Measurements from ENCODE around the gene UTS2B.

DNA sequence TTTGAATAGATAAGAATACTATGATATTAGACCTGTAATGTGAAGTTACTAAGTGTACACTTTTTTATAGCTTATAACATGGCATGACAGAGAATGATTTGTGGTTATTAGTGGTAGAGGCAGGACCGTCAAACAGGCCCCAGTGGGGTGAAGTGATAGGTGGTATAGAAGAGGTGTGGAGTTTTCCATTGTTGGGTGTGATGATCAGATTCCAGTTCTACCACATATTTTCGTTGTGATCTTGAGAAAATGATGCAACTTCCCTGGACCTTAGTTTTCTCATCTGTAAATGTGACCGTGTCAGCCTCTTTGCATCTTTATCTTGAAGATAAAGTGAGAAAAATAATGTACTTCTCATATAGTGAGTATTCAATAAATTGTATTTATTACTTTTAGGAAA lies 30.3 kb upstream of the UTS2B start:
- TF ChIP-seq, protein P1, sequence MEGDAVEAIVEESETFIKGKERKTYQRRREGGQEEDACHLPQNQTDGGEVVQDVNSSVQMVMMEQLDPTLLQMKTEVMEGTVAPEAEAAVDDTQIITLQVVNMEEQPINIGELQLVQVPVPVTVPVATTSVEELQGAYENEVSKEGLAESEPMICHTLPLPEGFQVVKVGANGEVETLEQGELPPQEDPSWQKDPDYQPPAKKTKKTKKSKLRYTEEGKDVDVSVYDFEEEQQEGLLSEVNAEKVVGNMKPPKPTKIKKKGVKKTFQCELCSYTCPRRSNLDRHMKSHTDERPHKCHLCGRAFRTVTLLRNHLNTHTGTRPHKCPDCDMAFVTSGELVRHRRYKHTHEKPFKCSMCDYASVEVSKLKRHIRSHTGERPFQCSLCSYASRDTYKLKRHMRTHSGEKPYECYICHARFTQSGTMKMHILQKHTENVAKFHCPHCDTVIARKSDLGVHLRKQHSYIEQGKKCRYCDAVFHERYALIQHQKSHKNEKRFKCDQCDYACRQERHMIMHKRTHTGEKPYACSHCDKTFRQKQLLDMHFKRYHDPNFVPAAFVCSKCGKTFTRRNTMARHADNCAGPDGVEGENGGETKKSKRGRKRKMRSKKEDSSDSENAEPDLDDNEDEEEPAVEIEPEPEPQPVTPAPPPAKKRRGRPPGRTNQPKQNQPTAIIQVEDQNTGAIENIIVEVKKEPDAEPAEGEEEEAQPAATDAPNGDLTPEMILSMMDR (IDR thresholded peaks at IDR 0.05): no peak
- no peak for TF ChIP-seq POLR2A (IDR thresholded peaks at IDR 0.05)

Data from uterus (tissue), 2 donors.